HepG2 (cell line): ENCODE data around the gene FIBCD1.

Experiments used
- POGK ChIP-seq: sonication (generic); formaldehyde crosslinking; conservative IDR thresholded peaks from 2 replicates; pipeline ENCODE4 v1.8.0; 2022; ENCODE audit warnings: mild to moderate bottlenecking, moderate library complexity, missing genetic modification reagents
- SMYD3 ChIP-seq: sonication (generic); formaldehyde crosslinking; IDR thresholded peaks from 2 replicates; pipeline ENCODE4 v1.8.1; 2023; ENCODE audit warnings: mild to moderate bottlenecking, missing genetic modification reagents
- ZNF280D ChIP-seq: sonication (generic); formaldehyde crosslinking; IDR thresholded peaks from 2 replicates; pipeline ENCODE4 v1.5.1; 2020; ENCODE audit warnings: mild to moderate bottlenecking, missing genetic modification reagents
- ZNF546 ChIP-seq: sonication (generic); formaldehyde crosslinking; conservative IDR thresholded peaks from 2 replicates; pipeline ENCODE4 v1.8.1; 2023; ENCODE audit warnings: mild to moderate bottlenecking, missing genetic modification reagents
- TF ChIP-seq, protein P1 (sequence below): sonication (generic); formaldehyde crosslinking; IDR thresholded peaks from 2 replicates; pipeline ENCODE4 v1.5.0; 2020; ENCODE audit warnings: mild to moderate bottlenecking, missing genetic modification reagents, moderate library complexity

- TF ChIP-seq POGK (CRISPR knock-in tag) (no peak), ZNF280D (no peak), ZNF546 (CRISPR knock-in tag) (no peak), SMYD3 (no peak)
- TF ChIP-seq, protein P1, sequence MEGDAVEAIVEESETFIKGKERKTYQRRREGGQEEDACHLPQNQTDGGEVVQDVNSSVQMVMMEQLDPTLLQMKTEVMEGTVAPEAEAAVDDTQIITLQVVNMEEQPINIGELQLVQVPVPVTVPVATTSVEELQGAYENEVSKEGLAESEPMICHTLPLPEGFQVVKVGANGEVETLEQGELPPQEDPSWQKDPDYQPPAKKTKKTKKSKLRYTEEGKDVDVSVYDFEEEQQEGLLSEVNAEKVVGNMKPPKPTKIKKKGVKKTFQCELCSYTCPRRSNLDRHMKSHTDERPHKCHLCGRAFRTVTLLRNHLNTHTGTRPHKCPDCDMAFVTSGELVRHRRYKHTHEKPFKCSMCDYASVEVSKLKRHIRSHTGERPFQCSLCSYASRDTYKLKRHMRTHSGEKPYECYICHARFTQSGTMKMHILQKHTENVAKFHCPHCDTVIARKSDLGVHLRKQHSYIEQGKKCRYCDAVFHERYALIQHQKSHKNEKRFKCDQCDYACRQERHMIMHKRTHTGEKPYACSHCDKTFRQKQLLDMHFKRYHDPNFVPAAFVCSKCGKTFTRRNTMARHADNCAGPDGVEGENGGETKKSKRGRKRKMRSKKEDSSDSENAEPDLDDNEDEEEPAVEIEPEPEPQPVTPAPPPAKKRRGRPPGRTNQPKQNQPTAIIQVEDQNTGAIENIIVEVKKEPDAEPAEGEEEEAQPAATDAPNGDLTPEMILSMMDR: no peak
Measured at GRCh38 chr9:130899051-130899748, 39.8 kb downstream of the FIBCD1 start.
